Neutrophil (primary cell): Measurements from ENCODE around the gene FGD2.

ENCODE experiments used
- H3K27ac ChIP-seq: fragments of 200-600 bp; sonication (generic); 2 replicates; pipeline ENCODE4 v1.5.1; 2016; ENCODE audit warnings: mild to moderate bottlenecking, moderate library complexity
- H3K27me3 ChIP-seq: fragments of 200-600 bp; sonication (generic); 2 replicates; pipeline ENCODE4 v1.6.0; 2016; ENCODE audit warnings: mild to moderate bottlenecking
- H3K36me3 ChIP-seq: fragments of 200-600 bp; sonication (generic); 2 replicates; pipeline ENCODE4 v1.5.1; 2017
- H3K4me1 ChIP-seq, 2 experiments: fragments of 200-600 bp in 1 of 2; sonication (generic) in 1 of 2; 1 replicate in 1 of 2; 2 replicates in 1 of 2; pipeline versions ENCODE4 v1.5.1 to v1.6.1; 2013 to 2016; ENCODE audit warnings: low read depth in 1 of 2, low read length in 1 of 2, mild to moderate bottlenecking in 1 of 2, moderate library complexity in 1 of 2; ENCODE audit not compliant: control insufficient read depth in 1 of 2, insufficient read depth in 1 of 2
- H3K4me3 ChIP-seq, 2 experiments: fragments of 200-600 bp in 1 of 2; sonication (generic) in 1 of 2; 1 replicate in 1 of 2; 2 replicates in 1 of 2; pipeline ENCODE4 v1.5.1; 2013 to 2016; ENCODE audit warnings: low read depth in 1 of 2, low read length in 1 of 2, mild to moderate bottlenecking in 1 of 2, moderate library complexity in 1 of 2
- H3K9me3 ChIP-seq: fragments of 200-600 bp; sonication (generic); 2 replicates; pipeline ENCODE4 v1.5.1; 2016
- CTCF ChIP-seq: fragments of 200-600 bp; sonication (generic); IDR thresholded peaks from 2 replicates; pipeline ENCODE4 v1.5.1; 2016; ENCODE audit warnings: antibody characterized with exemption

The FGD2 gene

GRCh38 chr6:36959555-36960250 is 45.8 kb upstream of the FGD2 start:
- H3K4me3 ChIP-seq, result no peak overlapping the region
- no peaks in the 10 kb centered on the region for H3K36me3 ChIP-seq
- H3K27me3 ChIP-seq, result peaks cover 73% of the 10 kb centered on the region
- H3K9me3 ChIP-seq, result no peaks in the 10 kb centered on the region
- H3K4me1 ChIP-seq, result peaks cover 14 to 17% of the 10 kb centered on the region in 2 experiments
- no peak for TF ChIP-seq CTCF
- no peak overlapping the region for H3K27ac ChIP-seq

- Histone ChIP-seq H3K9me3 (no peaks in the 10 kb centered on the region), H3K27ac (no peak overlapping the region), H3K4me1 (peaks cover 14 to 17% of the 10 kb centered on the region in 2 experiments), H3K36me3 (peaks cover 7% of the 10 kb centered on the region), H3K27me3 (peaks cover 53% of the 10 kb centered on the region), H3K4me3 (no peak overlapping the region)
- no peak for TF ChIP-seq CTCF
Observed at GRCh38 chr6:36961441-36962435, 43.7 kb upstream of the FGD2 start.

- TF ChIP-seq CTCF, result no peak
Observed at GRCh38 chr6:36962874-36963273, 42.6 kb upstream of the FGD2 start.

GRCh38 chr6:36963451-36964290 is 41.8 kb upstream of the FGD2 start:
- no peak for TF ChIP-seq CTCF
- H3K36me3 ChIP-seq, result peaks cover 26% of the 10 kb centered on the region
- peak overlapping the region; percentile 71 for H3K27ac ChIP-seq
- H3K9me3 ChIP-seq, result no peaks in the 10 kb centered on the region
- peaks cover 33% of the 10 kb centered on the region for H3K27me3 ChIP-seq
- peaks cover 14 to 17% of the 10 kb centered on the region in 2 experiments for H3K4me1 ChIP-seq
- no peak overlapping the region for H3K4me3 ChIP-seq

More at GRCh38 chr6:36962874-36963273, 42.6 kb upstream of the FGD2 start:
- Histone ChIP-seq H3K9me3 (no peaks in the 10 kb centered on the region), H3K4me3 (no peak overlapping the region), H3K27me3 (peaks cover 41% of the 10 kb centered on the region), H3K27ac (peak overlapping the region; percentile 71), H3K36me3 (peaks cover 18% of the 10 kb centered on the region), H3K4me1 (peaks cover 14 to 17% of the 10 kb centered on the region in 2 experiments)

- Histone ChIP-seq H3K4me1 (peaks cover 14 to 17% of the 10 kb centered on the region in 2 experiments), H3K9me3 (no peaks in the 10 kb centered on the region), H3K27me3 (peaks cover 27% of the 10 kb centered on the region), H3K27ac (peak overlapping the region; percentile 71), H3K36me3 (peaks cover 32% of the 10 kb centered on the region), H3K4me3 (no peak overlapping the region)
- no peak for TF ChIP-seq CTCF
Observed at GRCh38 chr6:36964349-36964748, 41.1 kb upstream of the FGD2 start.
